HK-2 (cell line): ENCODE data around the gene KIN.
"Not testable (repeated sequence)": the region's sequence is repeated elsewhere in the genome, so short reads cannot be mapped to it uniquely, and the experiment has no call there.

ENCODE experiments used
- DNase-seq: peaks from one replicate; pipeline ENCODE4 v3.0.0-alpha.2; 2018; ENCODE audit not compliant: unreplicated experiment

Gene KIN, protein sequence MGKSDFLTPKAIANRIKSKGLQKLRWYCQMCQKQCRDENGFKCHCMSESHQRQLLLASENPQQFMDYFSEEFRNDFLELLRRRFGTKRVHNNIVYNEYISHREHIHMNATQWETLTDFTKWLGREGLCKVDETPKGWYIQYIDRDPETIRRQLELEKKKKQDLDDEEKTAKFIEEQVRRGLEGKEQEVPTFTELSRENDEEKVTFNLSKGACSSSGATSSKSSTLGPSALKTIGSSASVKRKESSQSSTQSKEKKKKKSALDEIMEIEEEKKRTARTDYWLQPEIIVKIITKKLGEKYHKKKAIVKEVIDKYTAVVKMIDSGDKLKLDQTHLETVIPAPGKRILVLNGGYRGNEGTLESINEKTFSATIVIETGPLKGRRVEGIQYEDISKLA

DNA sequence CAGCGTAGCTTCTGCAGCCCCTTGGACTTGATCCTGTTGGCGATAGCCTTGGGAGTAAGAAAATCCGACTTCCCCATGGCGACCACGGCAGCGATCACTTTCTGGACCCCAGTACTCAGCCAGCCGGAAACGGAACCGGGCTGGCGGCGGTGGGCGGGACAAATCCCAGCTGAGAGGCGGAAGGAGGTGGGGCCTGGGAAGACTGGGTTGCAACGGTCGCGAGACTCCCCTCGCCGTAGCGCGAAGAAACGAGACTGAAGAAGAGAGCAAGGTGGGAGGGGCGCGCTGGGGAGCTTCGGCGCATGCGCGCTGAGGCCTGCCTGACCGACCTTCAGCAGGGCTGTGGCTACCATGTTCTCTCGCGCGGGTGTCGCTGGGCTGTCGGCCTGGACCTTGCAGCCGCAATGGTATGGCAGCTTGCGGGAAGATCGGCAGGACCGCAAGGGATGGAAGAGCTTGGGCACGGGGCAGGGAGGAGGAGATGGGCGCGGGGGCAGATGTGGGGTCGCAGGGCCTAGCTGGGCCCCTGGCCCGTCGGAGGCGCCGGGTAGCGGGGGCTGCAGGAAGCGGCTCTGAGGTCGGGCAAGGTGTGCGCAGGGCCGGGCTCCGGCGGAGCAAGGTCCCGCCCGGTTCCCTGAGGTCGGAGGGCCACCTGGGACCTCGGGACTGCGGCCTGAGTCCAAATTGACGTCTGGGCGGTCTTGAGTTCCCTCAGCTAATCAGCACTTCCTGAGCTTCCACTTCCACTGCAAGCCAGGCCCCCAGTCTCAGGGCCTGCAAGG is at the start of gene KIN, which contains the start of gene ATP5F1C:
Gene KIN (minus strand): TSS at position 137 of the 782 bp plus-strand sequence. CDS start 60 bp downstream, at position 77.
Gene ATP5F1C (plus strand): TSS at position 321 of the 782 bp plus-strand sequence. CDS start 31 bp downstream, at position 352.
- peak; percentile 94 for DNase-seq

DNA sequence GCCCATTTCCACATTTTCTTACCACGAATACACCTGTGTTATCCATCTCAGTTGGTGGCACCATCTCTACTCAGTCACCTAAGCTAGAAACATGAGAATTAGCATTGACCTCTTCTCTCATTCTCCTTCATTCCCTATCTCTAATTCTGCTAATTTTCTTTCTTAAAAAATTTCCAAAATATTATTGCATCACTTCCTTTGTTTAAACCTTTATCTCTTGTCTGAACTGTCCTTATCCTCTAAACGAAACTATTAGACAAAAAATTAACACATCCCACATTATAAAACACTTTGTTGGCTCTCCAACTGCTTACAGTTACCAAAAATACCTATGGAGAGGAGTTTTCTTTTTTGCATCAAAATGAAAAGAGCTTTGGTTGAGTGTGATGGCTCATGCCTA is 48.8 kb upstream of the KIN start:
- no peak for DNase-seq

DNA sequence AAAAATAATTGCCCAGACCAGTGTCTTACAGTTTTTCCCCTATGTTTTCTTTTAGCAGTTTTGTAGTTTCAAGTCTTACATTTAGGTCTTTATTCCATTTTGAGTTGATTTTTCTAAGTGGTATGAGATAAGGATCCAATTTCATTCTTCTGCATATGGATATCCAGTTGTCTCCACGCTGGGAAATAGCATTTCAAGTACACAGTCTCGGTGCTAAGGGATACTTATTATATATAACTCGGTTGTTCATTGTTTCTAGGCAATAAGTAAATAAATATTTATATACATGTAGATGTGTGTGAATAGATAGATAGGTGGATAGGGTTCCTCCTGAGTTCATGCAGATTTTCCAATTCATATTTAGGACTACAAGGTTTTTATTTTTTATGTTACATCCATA is 46.5 kb upstream of the KIN start:
- no peak for DNase-seq

DNA sequence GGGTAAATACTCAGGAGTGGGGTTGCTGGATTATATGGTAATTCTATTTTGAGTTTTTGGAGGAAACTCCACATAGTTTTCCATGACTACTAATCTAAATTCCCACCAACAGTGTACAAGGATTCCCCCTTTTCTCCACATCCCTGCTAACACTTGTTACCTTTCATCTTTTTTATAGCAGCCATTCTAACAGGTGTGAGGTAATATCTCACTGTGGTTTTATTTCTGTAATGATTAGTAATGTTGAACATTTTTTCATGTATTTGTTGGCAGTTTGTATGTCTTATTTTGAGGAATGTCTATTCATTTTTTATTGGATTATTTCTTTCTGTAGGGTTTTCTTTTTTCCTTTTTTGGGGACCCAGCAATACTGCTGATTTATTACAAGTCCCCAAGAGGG is 45.4 kb upstream of the KIN start:
- no peak for DNase-seq

DNA sequence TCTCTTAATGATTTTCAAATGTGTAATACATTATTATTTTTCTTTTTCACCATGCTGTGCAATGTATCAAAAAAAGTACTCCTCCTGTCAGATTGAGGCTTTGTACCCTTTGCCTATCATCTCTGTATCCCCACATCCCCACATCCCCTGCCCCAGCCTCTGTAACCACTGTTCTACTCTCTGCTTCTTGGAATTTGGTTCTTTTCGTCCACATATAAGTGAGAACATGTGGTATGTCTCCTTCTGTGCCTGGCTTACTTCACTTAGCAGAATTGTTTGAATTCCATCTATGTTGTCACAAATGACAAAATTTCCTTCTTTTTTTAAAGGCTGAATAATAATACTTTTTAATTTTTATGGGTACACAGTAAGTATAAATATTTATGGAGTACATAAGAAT is 44.3 kb upstream of the KIN start:
- DNase-seq = no peak

DNA sequence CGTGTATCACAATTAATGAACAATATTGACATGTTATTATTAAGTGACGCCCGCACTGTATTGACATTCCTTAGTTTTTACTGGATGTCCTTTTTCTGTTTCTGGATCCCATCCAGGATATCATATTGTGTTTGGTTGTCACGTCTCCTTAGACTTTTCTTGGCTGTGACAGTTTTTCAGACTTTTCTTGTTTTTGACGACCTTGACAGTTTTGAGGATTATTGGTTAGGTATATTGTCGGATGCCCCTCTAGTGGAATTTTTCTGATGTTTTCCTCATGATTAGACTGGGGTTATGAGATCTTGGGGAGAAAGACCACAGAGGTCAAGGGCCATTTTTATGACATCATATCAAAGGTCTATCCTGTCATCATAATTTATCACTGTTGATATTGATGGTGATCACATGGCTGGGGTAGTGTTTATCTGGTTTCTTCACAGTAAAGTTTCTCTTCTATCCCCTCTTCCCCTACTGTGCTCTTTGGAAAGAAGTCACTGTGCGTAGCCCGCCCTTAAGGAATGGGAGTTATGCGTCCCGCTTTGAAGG is 41.6 kb upstream of the KIN start:
- no peak for DNase-seq

DNA sequence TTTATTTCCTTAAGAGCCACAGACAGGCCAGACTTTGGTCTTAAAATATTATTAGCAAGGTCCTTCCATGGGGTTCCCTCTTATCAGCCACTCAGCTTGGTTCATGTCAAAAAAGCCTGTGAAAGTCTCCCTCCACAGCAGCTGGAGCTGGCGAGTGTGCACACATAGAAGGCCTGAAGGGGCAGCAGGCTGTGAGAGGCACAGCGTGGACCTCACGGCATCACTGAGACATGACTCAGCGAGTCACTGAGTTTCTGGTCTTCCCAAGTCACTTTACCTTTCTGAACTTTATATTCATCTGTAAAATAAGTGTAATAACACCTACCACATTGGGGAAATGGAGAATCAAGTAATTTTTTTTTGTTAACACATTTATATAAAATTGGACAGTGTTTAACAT is 39.2 kb upstream of the KIN start:
- DNase-seq = peak; percentile 28

DNA sequence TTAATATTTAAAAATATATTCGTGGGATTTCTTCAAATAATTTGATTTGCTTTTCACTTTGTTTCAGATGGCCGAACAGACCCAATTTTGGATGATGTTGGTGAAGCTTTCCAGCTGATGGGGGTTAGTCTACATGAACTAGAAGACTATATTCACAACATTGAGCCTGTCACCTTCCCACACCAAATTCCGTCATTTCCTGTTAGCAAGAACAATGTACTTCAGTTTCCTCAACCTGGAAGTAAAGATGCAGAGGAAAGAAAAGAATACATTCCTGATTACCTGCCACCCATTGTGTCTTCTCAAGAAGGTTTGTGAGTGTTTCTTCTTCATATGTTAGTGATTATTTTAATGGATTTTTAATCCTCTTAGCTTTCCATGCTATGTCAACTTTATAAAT is 36.5 kb upstream of the KIN start:
- DNase-seq = no peak

DNA sequence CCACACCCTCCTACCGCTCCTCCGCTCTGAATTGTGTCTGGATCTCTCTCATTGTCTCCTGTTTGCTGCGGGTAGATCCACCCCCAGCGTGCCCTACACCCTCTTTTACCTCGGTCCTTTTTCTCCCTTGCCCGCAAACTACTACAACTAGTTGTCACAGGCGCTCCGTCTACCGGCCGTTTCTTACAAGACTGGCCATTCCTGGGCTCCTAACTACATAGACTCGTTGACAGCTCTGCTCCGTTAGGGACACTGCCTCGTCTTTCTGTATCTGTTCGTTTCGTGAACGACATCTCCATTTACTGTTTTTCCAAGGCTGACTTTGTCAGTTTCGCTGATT is 31.3 kb upstream of the KIN start:
- peak; percentile 24 for DNase-seq

DNA sequence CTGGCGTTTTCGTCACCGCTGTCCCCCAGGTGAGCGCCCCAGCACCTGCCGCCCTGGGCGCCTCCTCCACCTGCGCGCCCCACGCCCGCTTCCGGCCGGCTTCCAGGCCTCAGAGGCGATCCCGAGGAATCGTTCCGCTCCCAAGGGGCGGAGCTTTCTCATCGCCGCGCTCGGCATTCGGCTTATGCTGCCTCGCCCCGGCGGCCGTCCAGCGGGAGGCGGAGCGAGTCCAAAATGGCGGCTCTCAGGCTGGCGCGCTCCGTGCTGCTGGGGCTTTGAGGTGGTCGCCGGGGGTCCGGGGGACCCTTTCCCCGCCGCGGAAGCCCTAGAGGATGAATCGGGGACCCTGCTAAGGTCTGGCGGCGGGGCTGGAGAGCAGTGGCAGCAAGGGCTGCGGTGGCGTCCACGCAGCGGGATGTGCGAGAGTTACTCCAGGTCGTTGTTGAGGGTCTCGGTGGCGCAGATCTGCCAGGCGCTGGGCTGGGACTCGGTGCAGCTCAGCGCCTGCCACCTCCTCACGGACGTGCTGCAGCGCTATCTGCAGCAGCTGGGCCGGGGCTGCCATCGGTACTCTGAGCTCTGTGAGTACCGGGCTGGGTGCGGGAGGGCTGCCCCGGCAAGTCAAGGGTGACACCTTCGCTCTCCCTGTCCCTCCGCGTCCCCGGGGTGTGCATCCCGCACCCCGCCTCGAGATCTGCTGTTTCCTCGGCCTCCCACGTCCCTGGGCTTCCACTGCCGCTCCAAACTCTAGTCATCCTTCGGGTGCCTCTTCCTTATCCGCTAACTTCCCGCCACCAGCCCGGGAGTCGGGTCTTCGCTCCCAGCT is 30.7 kb upstream of the KIN start, which contains the start of gene TAF3:
Gene TAF3 (plus strand): TSS at position 211 of the 826 bp plus-strand sequence. CDS start 205 bp downstream, at position 416.
- peak; percentile 82 for DNase-seq

DNA sequence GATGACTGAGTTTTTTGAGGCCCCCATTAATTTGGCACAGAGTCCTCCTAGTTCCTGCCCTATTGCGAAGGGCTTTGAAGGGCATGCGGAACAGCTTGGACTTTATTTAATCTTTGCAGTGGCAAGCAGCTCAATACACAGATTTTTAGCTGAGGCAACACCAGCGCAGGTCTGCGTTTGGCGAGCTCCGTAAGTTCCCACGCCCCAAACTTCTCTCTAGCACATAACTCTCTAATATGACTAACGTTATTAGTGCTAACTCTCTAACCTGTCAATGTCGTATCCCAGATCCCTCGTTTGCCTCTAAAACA is 30.1 kb upstream of the KIN start:
- no peak for DNase-seq

DNA sequence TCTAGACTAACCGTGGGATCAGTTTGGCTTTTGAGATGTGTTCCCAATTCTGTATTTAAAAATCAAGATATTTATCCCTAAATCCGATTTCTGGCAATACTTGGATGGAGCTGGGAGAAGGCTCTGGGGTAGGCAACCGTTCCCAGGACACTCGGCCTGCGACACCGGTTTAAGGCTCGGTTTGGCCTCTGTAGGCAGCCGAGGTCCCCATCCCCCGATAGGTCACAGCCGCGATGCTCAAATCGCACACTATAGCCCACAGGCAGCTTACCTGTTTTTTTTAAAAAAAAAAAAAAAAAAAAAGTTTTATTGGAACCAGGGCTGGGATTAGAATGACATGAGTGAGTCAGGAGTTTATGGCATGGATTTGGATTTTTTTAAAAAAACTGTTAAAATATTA is 29.8 kb upstream of the KIN start:
- DNase-seq = no peak

DNA sequence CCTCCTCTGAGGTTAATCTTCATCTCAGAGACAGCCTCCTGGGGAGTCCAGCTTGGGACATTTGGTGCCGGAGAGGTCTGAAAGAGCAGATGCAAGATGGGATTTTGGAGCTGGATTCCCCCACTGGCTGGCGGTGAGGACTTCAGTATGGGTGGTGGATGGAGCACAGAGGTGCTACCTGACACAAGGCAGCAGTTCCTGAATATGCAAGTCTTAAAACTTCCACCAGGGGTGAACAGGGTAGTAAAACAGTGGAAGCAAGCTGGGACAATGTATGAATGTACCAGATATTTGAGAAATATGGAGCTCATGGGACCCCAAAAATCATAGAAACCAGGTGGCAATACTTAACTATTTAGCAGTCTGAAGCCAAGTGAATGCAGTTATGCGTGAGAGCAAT is 25.7 kb upstream of the KIN start:
- no peak for DNase-seq

DNA sequence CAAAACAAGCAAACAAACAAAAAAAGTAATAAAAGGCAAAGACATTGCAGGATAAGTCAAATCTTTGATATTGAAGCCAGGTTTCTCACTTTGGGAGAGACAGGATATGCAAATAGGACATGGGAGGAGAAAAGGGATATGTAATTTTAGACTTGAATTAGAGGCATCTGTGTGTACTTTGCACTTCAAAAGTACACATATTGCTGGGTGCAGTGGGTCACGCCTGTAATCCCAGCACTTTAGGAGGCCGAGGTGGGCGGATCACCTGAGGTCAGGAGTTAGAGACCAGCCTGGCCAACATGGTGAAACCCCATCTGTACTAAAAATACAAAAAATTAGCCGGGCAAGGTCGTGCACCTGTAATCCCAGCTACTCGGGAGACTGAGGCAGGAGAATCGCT is 23.9 kb upstream of the KIN start:
- DNase-seq = not testable (repeated sequence)

DNA sequence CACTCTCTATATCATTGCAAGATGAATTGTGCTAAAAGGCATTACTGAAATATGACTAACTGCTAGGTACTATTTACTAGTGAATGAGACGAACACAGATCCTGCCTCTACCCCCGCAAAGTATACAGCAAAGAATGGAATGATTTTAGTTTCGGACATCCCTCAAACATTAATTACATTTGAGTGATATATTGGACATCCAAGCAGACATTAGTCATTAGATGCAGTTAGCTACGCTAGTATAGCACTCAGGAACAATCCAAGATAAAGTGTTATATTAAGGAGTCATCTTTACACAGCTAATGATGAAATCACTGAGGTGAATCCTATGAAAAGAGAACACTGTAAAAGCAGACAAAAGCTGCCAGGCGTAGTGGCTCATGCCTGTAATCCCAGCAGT is 23.2 kb upstream of the KIN start:
- no peak for DNase-seq

DNA sequence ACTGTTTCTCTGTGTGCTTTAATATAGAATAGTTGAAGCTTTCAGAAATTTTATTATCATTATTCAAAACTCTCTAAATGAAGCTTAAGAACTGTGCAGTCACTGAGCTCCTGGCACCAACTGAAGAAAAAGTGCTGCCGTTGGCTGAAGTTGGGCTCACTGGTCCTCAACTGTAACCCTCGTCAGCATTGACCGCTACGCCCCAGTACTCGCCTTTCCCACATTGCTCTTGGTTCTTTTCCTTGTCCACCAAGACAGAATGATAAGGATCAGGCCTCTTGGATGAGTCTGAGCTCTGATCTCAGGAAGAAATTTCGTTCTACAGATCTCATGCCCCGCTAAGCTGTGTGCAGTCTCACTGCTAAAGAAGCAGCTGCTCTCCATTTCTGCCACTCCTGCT is 22.6 kb upstream of the KIN start:
- DNase-seq = no peak

DNA sequence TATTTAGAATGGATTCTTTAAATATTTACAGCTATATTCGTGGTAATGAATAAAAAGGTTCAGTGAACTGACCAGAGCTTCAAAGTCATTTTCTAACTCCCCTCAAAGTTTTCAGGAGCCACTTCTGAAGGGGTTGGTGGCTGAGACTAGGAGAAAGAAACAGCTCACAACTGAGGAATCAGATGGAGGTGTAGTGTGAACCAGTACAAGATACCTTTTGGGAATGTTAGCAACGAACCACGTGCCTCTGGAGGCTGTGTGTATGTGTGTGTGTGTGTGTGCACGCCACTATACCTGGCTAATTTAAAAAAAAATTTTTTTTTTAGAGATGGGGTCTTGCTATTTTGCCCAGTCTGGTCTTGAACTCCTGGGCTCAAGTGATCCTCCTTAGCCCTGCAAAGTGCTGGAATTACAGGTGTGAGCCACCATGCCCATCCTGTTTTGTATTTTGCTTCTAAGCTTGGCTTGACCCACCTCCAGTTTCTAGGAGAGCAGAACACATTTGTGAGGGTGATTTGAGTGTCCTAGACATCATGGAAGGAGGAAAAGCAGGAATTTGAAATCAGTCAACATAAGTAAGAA is 21.0 kb upstream of the KIN start:
- DNase-seq = no peak

DNA sequence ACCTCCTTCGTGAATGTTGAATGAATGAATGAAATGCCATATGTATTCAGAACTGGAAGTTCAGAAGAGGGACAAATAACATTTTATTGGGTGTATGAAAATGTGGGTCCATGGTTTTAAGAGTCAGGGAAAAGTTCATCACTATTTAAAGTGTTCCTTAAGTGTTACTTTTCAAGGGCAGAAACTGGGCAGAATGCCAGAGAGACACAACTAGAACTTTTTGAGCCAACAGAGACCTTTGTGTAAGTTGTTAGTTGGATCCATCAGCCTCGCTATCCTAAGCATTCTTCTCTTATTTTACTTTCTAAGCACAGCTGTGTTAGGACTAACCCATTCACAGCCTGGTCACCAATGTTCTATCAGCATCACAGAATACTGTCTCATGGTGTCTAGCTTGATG is 16.9 kb upstream of the KIN start:
- no peak for DNase-seq

DNA sequence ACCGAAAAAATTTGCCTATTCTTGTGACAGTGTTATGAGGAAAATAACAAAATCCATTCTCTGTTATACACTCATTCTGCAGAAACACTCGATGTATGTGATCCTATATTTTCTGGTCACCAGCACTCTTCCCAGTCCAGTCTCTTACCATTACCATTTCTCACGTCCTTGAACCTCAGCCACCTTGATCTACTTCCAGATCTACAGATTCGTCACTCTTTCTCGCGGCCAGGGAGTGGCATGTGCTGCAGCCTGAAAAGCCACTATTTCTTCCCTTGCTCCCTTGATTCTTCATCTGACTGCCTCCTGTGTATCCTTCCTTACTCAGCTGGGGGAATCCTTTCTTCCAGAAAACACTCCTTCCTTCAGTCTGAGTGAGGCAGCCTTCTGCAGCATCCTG is 16.4 kb upstream of the KIN start:
- no peak for DNase-seq

DNA sequence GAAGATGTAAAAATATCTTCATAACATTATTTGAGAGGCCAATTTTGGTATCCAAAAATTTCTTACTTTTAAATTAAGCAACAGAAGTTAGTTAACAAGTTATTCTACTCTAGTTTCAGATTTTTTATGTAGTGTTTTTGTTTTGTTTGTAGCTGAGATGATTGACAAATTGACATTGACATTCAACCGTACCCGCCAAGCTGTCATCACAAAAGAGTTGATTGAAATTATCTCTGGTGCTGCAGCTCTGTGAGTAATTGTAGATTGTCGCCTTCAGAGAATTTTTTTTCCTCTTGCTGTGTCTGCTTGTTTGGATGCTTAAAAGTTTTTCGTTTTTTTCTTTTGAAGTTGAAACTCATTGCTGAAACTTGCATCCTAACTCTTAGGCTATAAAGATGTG is 14.8 kb upstream of the KIN start:
- DNase-seq = no peak

DNA sequence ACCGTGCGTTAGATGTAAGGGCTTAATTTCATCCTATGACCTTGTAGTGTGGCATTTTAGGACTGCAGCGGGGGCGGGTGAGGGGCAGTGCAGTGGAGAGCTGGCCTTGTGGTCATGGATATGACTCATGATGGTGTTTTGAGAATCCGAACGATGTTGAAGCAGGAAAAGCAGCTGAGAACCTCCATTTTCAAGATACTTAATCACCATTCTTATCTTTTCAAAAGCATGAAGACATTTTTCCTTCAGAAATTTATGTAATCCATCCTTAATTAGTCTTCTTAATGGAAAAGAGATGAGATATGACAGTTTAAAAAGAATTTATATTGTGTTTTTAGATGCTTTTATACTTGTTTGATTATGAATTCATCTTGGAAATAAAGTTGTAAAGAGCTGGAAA is 9.8 kb upstream of the KIN start:
- peak; percentile 57 for DNase-seq

DNA sequence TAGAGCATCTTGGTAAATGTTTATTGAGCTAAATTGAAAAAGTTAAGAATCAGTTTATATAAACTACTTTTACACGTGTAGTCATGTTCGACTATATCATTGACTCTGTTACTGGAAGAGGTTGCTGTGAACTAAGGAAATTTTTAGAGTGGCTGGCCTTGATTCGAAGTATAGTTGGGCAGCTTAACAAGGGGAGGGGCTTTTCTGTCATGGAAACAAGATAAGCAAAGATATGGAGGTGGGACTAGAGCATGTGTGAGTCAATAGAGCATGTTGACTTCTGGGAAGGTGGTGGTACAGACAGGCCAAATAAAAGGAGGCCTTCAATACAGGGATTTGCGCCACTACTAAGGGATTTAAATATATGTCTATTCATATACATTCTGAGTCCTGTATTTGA is 7.8 kb upstream of the KIN start:
- no peak for DNase-seq
